ENCODE data around the gene STYXL2.

The STYXL2 gene

GRCh38 chr1:167068761-167069160, 25.1 kb upstream of the STYXL2 start:
- Histone ChIP-seq H3K4me2 (ENCODE audit: low read length) (no peak overlapping the region), H4K20me1 (ENCODE audit: insufficient read depth, low read length) (no peaks in the 10 kb centered on the region), H3K4me3 (ENCODE audit: low read length) (no peak overlapping the region), H2AFZ (ENCODE audit: low read depth, low read length) (no peak overlapping the region), H3K27me3 (ENCODE audit: low read depth, low read length) (peaks cover 37% of the 10 kb centered on the region), H3K79me2 (ENCODE audit: low read length) (no peaks in the 10 kb centered on the region), H3K36me3 (replicated peaks; ENCODE audit: low read depth, low read length) (no peaks in the 10 kb centered on the region), H3K9me3 (ENCODE audit: insufficient read depth, low read length) (no peaks in the 10 kb centered on the region), H3K27ac (ENCODE audit: low read length) (no peak overlapping the region), H3K4me1 (ENCODE audit: low read length) (peaks cover 4% of the 10 kb centered on the region), H3K9ac (ENCODE audit: low read length) (no peak overlapping the region)
- no peak for TF ChIP-seq CTCF (IDR thresholded peaks at IDR 0.05; ENCODE audit: low read depth, low read length)
- no peak for TF ChIP-seq EZH2phosphoT487 (IDR thresholded peaks at IDR 0.05; ENCODE audit: low read depth)

- no peak overlapping the region for H3K4me2 ChIP-seq (ENCODE audit: low read length)
- no peak overlapping the region for H3K4me3 ChIP-seq (ENCODE audit: low read length)
- TF ChIP-seq CTCF (IDR thresholded peaks at IDR 0.05; ENCODE audit: low read depth, low read length) (no peak), EZH2phosphoT487 (IDR thresholded peaks at IDR 0.05; ENCODE audit: low read depth) (no peak)
- H2AFZ ChIP-seq (ENCODE audit: low read depth, low read length), result no peak overlapping the region
- H3K9me3 ChIP-seq (ENCODE audit: insufficient read depth, low read length), result no peaks in the 10 kb centered on the region
- H3K27me3 ChIP-seq (ENCODE audit: low read depth, low read length), result peaks cover 50% of the 10 kb centered on the region
- no peaks in the 10 kb centered on the region for H4K20me1 ChIP-seq (ENCODE audit: insufficient read depth, low read length)
- peaks cover 2% of the 10 kb centered on the region for H3K4me1 ChIP-seq (ENCODE audit: low read length)
- H3K36me3 ChIP-seq (replicated peaks; ENCODE audit: low read depth, low read length), result no peaks in the 10 kb centered on the region
- no peak overlapping the region for H3K27ac ChIP-seq (ENCODE audit: low read length)
- H3K9ac ChIP-seq (ENCODE audit: low read length), result no peak overlapping the region
- H3K79me2 ChIP-seq (ENCODE audit: low read length), result no peaks in the 10 kb centered on the region
Measured at GRCh38 chr1:167071286-167071685, 22.6 kb upstream of the STYXL2 start.

GRCh38 chr1:167076136-167076710, 17.7 kb upstream of the STYXL2 start:
- no peak overlapping the region for H3K27ac ChIP-seq (ENCODE audit: low read length)
- no peak for TF ChIP-seq CTCF (IDR thresholded peaks at IDR 0.05; ENCODE audit: low read depth, low read length)
- TF ChIP-seq EZH2phosphoT487 (IDR thresholded peaks at IDR 0.05; ENCODE audit: low read depth), result no peak
- H3K9ac ChIP-seq (ENCODE audit: low read length), result no peak overlapping the region
- no peaks in the 10 kb centered on the region for H3K9me3 ChIP-seq (ENCODE audit: insufficient read depth, low read length)
- H3K79me2 ChIP-seq (ENCODE audit: low read length), result no peaks in the 10 kb centered on the region
- no peak overlapping the region for H3K4me3 ChIP-seq (ENCODE audit: low read length)
- H2AFZ ChIP-seq (ENCODE audit: low read depth, low read length), result no peak overlapping the region
- H4K20me1 ChIP-seq (ENCODE audit: insufficient read depth, low read length), result no peaks in the 10 kb centered on the region
- peaks cover 69% of the 10 kb centered on the region for H3K27me3 ChIP-seq (ENCODE audit: low read depth, low read length)
- H3K4me2 ChIP-seq (ENCODE audit: low read length), result no peak overlapping the region
- no peaks in the 10 kb centered on the region for H3K36me3 ChIP-seq (replicated peaks; ENCODE audit: low read depth, low read length)
- H3K4me1 ChIP-seq (ENCODE audit: low read length), result no peaks in the 10 kb centered on the region

- peaks cover 72% of the 10 kb centered on the region for H3K27me3 ChIP-seq (ENCODE audit: low read depth, low read length)
- TF ChIP-seq EZH2phosphoT487 (IDR thresholded peaks at IDR 0.05; ENCODE audit: low read depth), result no peak
- TF ChIP-seq CTCF (IDR thresholded peaks at IDR 0.05; ENCODE audit: low read depth, low read length), result no peak
- no peaks in the 10 kb centered on the region for H3K79me2 ChIP-seq (ENCODE audit: low read length)
- H4K20me1 ChIP-seq (ENCODE audit: insufficient read depth, low read length), result no peaks in the 10 kb centered on the region
- H2AFZ ChIP-seq (ENCODE audit: low read depth, low read length), result no peak overlapping the region
- H3K4me3 ChIP-seq (ENCODE audit: low read length), result no peak overlapping the region
- H3K4me2 ChIP-seq (ENCODE audit: low read length), result no peak overlapping the region
- H3K4me1 ChIP-seq (ENCODE audit: low read length), result no peaks in the 10 kb centered on the region
- H3K9ac ChIP-seq (ENCODE audit: low read length), result no peak overlapping the region
- no peaks in the 10 kb centered on the region for H3K36me3 ChIP-seq (replicated peaks; ENCODE audit: low read depth, low read length)
- no peaks in the 10 kb centered on the region for H3K9me3 ChIP-seq (ENCODE audit: insufficient read depth, low read length)
- no peak overlapping the region for H3K27ac ChIP-seq (ENCODE audit: low read length)
Measured at GRCh38 chr1:167077128-167077867, 16.6 kb upstream of the STYXL2 start.

Measured in OCI-LY3 (cell line).